NB4 (cell line): ENCODE results near the gene NATD1.

Experiments
- MAX ChIP-seq: IDR thresholded peaks from 2 replicates; pipeline ENCODE4 v1.6.1; 2011; ENCODE audit warnings: low read depth, low read length
- MYC ChIP-seq: IDR thresholded peaks from 2 replicates; pipeline ENCODE4 v1.6.1; 2011; ENCODE audit warnings: low read depth, low read length
- POLR2A ChIP-seq: IDR thresholded peaks from 2 replicates; pipeline ENCODE4 v1.6.1; 2011; ENCODE audit warnings: mild to moderate bottlenecking; ENCODE audit not compliant: insufficient read length; ENCODE audit errors: extremely low read depth
- TF ChIP-seq, protein P1 (sequence below): IDR thresholded peaks from one replicate; pipeline ENCODE4 v1.5.1; 2012; ENCODE audit warnings: low read depth, low read length

GRCh38 chr17:21213638-21214014 lies 39.6 kb downstream of the NATD1 start:
- TF ChIP-seq, protein P1, sequence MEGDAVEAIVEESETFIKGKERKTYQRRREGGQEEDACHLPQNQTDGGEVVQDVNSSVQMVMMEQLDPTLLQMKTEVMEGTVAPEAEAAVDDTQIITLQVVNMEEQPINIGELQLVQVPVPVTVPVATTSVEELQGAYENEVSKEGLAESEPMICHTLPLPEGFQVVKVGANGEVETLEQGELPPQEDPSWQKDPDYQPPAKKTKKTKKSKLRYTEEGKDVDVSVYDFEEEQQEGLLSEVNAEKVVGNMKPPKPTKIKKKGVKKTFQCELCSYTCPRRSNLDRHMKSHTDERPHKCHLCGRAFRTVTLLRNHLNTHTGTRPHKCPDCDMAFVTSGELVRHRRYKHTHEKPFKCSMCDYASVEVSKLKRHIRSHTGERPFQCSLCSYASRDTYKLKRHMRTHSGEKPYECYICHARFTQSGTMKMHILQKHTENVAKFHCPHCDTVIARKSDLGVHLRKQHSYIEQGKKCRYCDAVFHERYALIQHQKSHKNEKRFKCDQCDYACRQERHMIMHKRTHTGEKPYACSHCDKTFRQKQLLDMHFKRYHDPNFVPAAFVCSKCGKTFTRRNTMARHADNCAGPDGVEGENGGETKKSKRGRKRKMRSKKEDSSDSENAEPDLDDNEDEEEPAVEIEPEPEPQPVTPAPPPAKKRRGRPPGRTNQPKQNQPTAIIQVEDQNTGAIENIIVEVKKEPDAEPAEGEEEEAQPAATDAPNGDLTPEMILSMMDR = no peak
- no peak for TF ChIP-seq POLR2A
- no peak; the same call in 1 of the 2 replicates for TF ChIP-seq MYC
- no peak for TF ChIP-seq MAX
